A673 (cell line): Measurements from ENCODE around the gene ADAMTS5.

ENCODE experiments used
- CTCF ChIP-seq: fragments of 300-800, 200-600 bp; sonication (generic); conservative IDR thresholded peaks from 2 replicates; pipeline ENCODE4 v1.5.1; 2017; ENCODE audit warnings: low read depth, mild to moderate bottlenecking, antibody characterized with exemption, low read length, moderate library complexity, mixed read lengths
- EZH2 ChIP-seq: fragments of 200-600 bp; sonication (generic); IDR thresholded peaks from 2 replicates; pipeline ENCODE4 v1.6.1; 2017; ENCODE audit warnings: borderline replicate concordance, low read depth, mild to moderate bottlenecking, mixed read lengths, antibody characterized with exemption, low read length; ENCODE audit not compliant: poor library complexity, severe bottlenecking

- TF ChIP-seq CTCF (no peak), EZH2 (no peak)
These were observed 41.3 kb downstream of the ADAMTS5 start for GRCh38 chr21:26925636-26926035.
